SK-N-SH (cell line): ENCODE measurements around the gene ASCC3. TPM values are rescaled to one million over a fixed set of nuclear protein-coding genes. Genes with fewer than 3 reads are reported as not detected.
A peak's percentile ranks its signal among the peaks of the same experiment; 100 is the strongest.

Source experiments
- CTCF ChIA-PET: fragments of 300-600, 350-600 bp; formaldehyde crosslinking; extraction: SDS; loops from one replicate; lab custom pipeline; 2021; lab: Yijun Ruan, JAX
- POLR2A ChIA-PET: fragments of 350-600 bp; sonication (Branson Sonifier 250); formaldehyde crosslinking; extraction: SDS; loops from one replicate; lab custom pipeline; 2020; ENCODE audit warnings: antibody characterized with exemption, inconsistent platforms; lab: Yijun Ruan, JAX
- DNase-seq: peaks from one replicate; pipeline ENCODE4 v3.0.0; 2012
- H2AFZ ChIP-seq: fragments of 200-600 bp; sonication (generic); 2 replicates; pipeline ENCODE4 v1.8.1; 2016; ENCODE audit warnings: antibody characterized with exemption, mild to moderate bottlenecking, low read depth
- H3F3A ChIP-seq: fragments of 200-600 bp; sonication (generic); replicated peaks from 2 replicates; pipeline ENCODE3; 2016; ENCODE audit warnings: antibody characterized with exemption, mild to moderate bottlenecking; ENCODE audit not compliant: insufficient read depth
- H3K27ac ChIP-seq, 2 experiments: fragments of 200-500 bp in 1 of 2; fragments of 200-600 bp in 1 of 2; sonication (Bioruptor generic) in 1 of 2; sonication (generic), shearing (Covaris generic) in 1 of 2; 2 replicates each; pipeline versions ENCODE4 v1.5.1 to v1.6.1; 2014 to 2016; ENCODE audit warnings: low read depth in 2 of 2, inconsistent platforms in 1 of 2, low read length in 1 of 2, mild to moderate bottlenecking in 1 of 2, mixed read lengths in 1 of 2
- H3K27me3 ChIP-seq: fragments of 200-600 bp; sonication (generic), shearing (Covaris generic); 2 replicates; pipeline ENCODE4 v1.6.1; 2016; ENCODE audit warnings: mixed run types; ENCODE audit not compliant: insufficient read depth
- H3K36me3 ChIP-seq, 2 experiments: fragments of 200-500 bp in 1 of 2; fragments of 200-600 bp in 1 of 2; sonication (Bioruptor generic) in 1 of 2; sonication (generic) in 1 of 2; replicated peaks in 1 of 2; 2 replicates each; pipeline versions ENCODE3 to v1.5.1; 2014 to 2016; ENCODE audit warnings: low read length in 1 of 2, mild to moderate bottlenecking in 1 of 2; ENCODE audit not compliant: insufficient read depth in 2 of 2, control insufficient read depth in 1 of 2
- H3K4me1 ChIP-seq, 2 experiments: fragments of 200-500 bp in 1 of 2; fragments of 200-600 bp in 1 of 2; sonication (Bioruptor generic) in 1 of 2; sonication (generic), shearing (Covaris generic) in 1 of 2; 2 replicates each; pipeline versions ENCODE4 v1.5.1 to v1.6.1; 2014 to 2016; ENCODE audit warnings: low read depth in 1 of 2, low read length in 1 of 2, mixed run types in 1 of 2; ENCODE audit not compliant: insufficient read depth in 2 of 2, control insufficient read depth in 1 of 2
- H3K4me2 ChIP-seq: fragments of 200-600 bp; sonication (generic), shearing (Covaris generic); 2 replicates; pipeline ENCODE4 v1.6.1; 2017; ENCODE audit warnings: mixed run types
- H3K4me3 ChIP-seq, 2 experiments: fragments of 200-500 bp in 1 of 2; fragments of 200-600 bp in 1 of 2; sonication (Bioruptor generic) in 1 of 2; sonication (generic), shearing (Covaris generic) in 1 of 2; 2 replicates each; pipeline versions ENCODE4 v1.5.1 to v1.8.1; 2014 to 2016; ENCODE audit warnings: low read depth in 2 of 2, inconsistent platforms in 1 of 2, low read length in 1 of 2, mild to moderate bottlenecking in 1 of 2, mixed read lengths in 1 of 2, moderate library complexity in 1 of 2
- H3K79me2 ChIP-seq: fragments of 200-600 bp; sonication (generic); 2 replicates; pipeline ENCODE4 v1.8.1; 2017; ENCODE audit warnings: mild to moderate bottlenecking; ENCODE audit not compliant: insufficient read depth
- H3K9ac ChIP-seq: fragments of 200-600 bp; sonication (generic); 2 replicates; pipeline ENCODE4 v1.6.1; 2017; ENCODE audit warnings: mixed run types
- H3K9me2 ChIP-seq: fragments of 200-600 bp; sonication (generic); 2 replicates; pipeline ENCODE4 v1.6.1; 2017; ENCODE audit warnings: mixed run types
- H3K9me3 ChIP-seq: fragments of 200-600 bp; sonication (generic); 2 replicates; pipeline ENCODE4 v1.6.1; 2017; ENCODE audit warnings: mixed run types, mild to moderate bottlenecking, moderate library complexity
- H4K20me1 ChIP-seq: fragments of 200-600 bp; sonication (generic); 2 replicates; pipeline ENCODE4 v1.6.1; 2017; ENCODE audit warnings: mild to moderate bottlenecking, mixed run types; ENCODE audit not compliant: insufficient read depth
- IRF3 ChIP-seq: fragments of 150-350 bp; IDR thresholded peaks from 2 replicates; pipeline ENCODE4 v1.6.1; 2016; ENCODE audit warnings: mild to moderate bottlenecking, low read depth, low read length
- NRF1 ChIP-seq: IDR thresholded peaks from 2 replicates; pipeline ENCODE4 v1.6.1; 2012; ENCODE audit warnings: low read depth, mild to moderate bottlenecking, low read length
- RCOR1 ChIP-seq: fragments of 150-350 bp; IDR thresholded peaks from 2 replicates; pipeline ENCODE4 v1.6.1; 2017; ENCODE audit warnings: antibody characterized with exemption, low read length
- RXRA ChIP-seq: IDR thresholded peaks from 2 replicates; pipeline ENCODE4 v1.4.0; 2012; ENCODE audit warnings: low read depth, mild to moderate bottlenecking, borderline replicate concordance
- SIN3A ChIP-seq: IDR thresholded peaks from 2 replicates; pipeline ENCODE4 v1.6.1; 2012; ENCODE audit warnings: low read depth, mild to moderate bottlenecking, low read length, moderate library complexity, borderline replicate concordance
- SMC3 ChIP-seq: IDR thresholded peaks from 2 replicates; pipeline ENCODE4 v1.6.1; 2012; ENCODE audit warnings: low read depth, low read length, improper control_type of control experiment
- TCF12 ChIP-seq: IDR thresholded peaks from 2 replicates; pipeline ENCODE4 v1.4.0; 2012
- USF1 ChIP-seq: IDR thresholded peaks from 2 replicates; pipeline ENCODE4 v1.4.0; 2012; ENCODE audit warnings: low read depth, borderline replicate concordance
- ZBTB33 ChIP-seq: IDR thresholded peaks from 2 replicates; pipeline ENCODE4 v1.4.0; 2012; ENCODE audit warnings: low read depth, borderline replicate concordance
- WGBS: methylation state at CpG from one replicate; pipeline ENCODE4 v1.1.6; 2017; ENCODE audit warnings: low lambda C conversion rate; 5-methylcytosine and 5-hydroxymethylcytosine counted together
- polyA plus RNA-seq, 3 experiments: library from polyadenylated mRNA; depleted of rRNA; stranded (reverse); fragments of >200 nt; gene quantifications; 2 replicates each; pipeline ENCODE4 v1.2.3, GENCODE V29; 2012
- TF ChIP-seq, protein P1 (sequence below): IDR thresholded peaks from 2 replicates; pipeline ENCODE4 v1.6.1; 2012; ENCODE audit warnings: mild to moderate bottlenecking, low read depth, low read length, moderate library complexity
- TF ChIP-seq, protein P2 (sequence below): fragments of 200-600 bp; sonication (generic); IDR thresholded peaks from 2 replicates; pipeline ENCODE4 v1.6.1; 2017; ENCODE audit warnings: antibody characterized with exemption, mild to moderate bottlenecking, moderate library complexity
- TF ChIP-seq, protein P3 (sequence below): fragments of 150-350 bp; IDR thresholded peaks from 2 replicates; pipeline ENCODE4 v1.6.1; 2017; ENCODE audit warnings: antibody characterized with exemption, low read length, low read depth, borderline replicate concordance

ASCC3 gene
- polyA plus RNA-seq, 1 of the 3 experiments (the other 2 are of a cell fraction) = 17.9 TPM

- CTCF ChIA-PET = no interaction called here
- peak; percentile 7 for DNase-seq
Observed at GRCh38 chr6:100573166-100573565, 308.0 kb downstream of the ASCC3 start.

DNA sequence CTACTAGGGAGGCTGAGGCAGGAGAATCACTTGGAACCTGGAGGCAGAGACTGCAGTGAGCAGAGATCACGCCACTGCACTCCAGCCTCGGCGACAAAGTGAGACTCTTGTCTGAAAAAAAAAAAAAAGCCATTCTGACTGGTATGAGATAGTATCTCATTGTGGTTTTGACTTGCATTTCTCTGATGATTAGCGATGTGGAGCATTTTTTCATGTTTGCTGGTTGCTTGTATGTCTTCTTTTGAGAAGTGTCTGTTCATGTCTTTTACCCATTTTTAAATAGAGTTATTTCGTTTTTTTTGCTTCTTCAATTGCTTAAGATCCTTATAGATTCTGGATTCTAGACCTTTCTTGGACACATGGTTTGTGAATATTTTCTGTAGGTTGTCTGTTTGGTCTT, 312.9 kb downstream of the ASCC3 start:
- POLR2A ChIA-PET = no interaction called here
- H3K4me1 ChIP-seq = no peaks in the 10 kb centered on the region
- WGBS = 91% methylated on average over 5 of the region's 5 CpGs
- H3K9me3 ChIP-seq = no peaks in the 10 kb centered on the region
- H3K36me3 ChIP-seq = peaks cover 17 to 30% of the 10 kb centered on the region in 2 experiments
- H2AFZ ChIP-seq = no peak overlapping the region
- no peaks in the 10 kb centered on the region for H3K27me3 ChIP-seq
- DNase-seq = no peak
- no peak overlapping the region for H3K4me3 ChIP-seq
- no peaks in the 10 kb centered on the region; the same call in 1 of the 2 replicates for H3K9me2 ChIP-seq
- H3K9ac ChIP-seq = no peak overlapping the region
- no peaks in the 10 kb centered on the region for H3K79me2 ChIP-seq
- H3K27ac ChIP-seq = no peak overlapping the region
- CTCF ChIA-PET = no interaction called here
- H3K4me2 ChIP-seq = no peak overlapping the region
- H3F3A ChIP-seq = peaks cover 3% of the 10 kb centered on the region
- H4K20me1 ChIP-seq = no peaks in the 10 kb centered on the region
- no peak for TF ChIP-seq RXRA
- TF ChIP-seq, protein P1, sequence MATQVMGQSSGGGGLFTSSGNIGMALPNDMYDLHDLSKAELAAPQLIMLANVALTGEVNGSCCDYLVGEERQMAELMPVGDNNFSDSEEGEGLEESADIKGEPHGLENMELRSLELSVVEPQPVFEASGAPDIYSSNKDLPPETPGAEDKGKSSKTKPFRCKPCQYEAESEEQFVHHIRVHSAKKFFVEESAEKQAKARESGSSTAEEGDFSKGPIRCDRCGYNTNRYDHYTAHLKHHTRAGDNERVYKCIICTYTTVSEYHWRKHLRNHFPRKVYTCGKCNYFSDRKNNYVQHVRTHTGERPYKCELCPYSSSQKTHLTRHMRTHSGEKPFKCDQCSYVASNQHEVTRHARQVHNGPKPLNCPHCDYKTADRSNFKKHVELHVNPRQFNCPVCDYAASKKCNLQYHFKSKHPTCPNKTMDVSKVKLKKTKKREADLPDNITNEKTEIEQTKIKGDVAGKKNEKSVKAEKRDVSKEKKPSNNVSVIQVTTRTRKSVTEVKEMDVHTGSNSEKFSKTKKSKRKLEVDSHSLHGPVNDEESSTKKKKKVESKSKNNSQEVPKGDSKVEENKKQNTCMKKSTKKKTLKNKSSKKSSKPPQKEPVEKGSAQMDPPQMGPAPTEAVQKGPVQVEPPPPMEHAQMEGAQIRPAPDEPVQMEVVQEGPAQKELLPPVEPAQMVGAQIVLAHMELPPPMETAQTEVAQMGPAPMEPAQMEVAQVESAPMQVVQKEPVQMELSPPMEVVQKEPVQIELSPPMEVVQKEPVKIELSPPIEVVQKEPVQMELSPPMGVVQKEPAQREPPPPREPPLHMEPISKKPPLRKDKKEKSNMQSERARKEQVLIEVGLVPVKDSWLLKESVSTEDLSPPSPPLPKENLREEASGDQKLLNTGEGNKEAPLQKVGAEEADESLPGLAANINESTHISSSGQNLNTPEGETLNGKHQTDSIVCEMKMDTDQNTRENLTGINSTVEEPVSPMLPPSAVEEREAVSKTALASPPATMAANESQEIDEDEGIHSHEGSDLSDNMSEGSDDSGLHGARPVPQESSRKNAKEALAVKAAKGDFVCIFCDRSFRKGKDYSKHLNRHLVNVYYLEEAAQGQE = no peak
- TF ChIP-seq SIN3A = no peak
- TF ChIP-seq USF1 = no peak
- TF ChIP-seq IRF3 = no peak
- TF ChIP-seq NRF1 = no peak
- no peak for TF ChIP-seq RCOR1
- no peak for TF ChIP-seq TCF12
- TF ChIP-seq ZBTB33 = no peak

More at GRCh38 chr6:100573166-100573565, 308.0 kb downstream of the ASCC3 start:
- H3K9me2 ChIP-seq = no peaks in the 10 kb centered on the region
- POLR2A ChIA-PET = no interaction called here
- H3K27me3 ChIP-seq = no peaks in the 10 kb centered on the region
- H3K9me3 ChIP-seq = no peaks in the 10 kb centered on the region
- peaks cover 4% of the 10 kb centered on the region for H3F3A ChIP-seq
- 0 out of 2 replicates have a peak, but pooled peaks have one; percentile 16 for TF ChIP-seq SMC3
- TF ChIP-seq, protein P2, sequence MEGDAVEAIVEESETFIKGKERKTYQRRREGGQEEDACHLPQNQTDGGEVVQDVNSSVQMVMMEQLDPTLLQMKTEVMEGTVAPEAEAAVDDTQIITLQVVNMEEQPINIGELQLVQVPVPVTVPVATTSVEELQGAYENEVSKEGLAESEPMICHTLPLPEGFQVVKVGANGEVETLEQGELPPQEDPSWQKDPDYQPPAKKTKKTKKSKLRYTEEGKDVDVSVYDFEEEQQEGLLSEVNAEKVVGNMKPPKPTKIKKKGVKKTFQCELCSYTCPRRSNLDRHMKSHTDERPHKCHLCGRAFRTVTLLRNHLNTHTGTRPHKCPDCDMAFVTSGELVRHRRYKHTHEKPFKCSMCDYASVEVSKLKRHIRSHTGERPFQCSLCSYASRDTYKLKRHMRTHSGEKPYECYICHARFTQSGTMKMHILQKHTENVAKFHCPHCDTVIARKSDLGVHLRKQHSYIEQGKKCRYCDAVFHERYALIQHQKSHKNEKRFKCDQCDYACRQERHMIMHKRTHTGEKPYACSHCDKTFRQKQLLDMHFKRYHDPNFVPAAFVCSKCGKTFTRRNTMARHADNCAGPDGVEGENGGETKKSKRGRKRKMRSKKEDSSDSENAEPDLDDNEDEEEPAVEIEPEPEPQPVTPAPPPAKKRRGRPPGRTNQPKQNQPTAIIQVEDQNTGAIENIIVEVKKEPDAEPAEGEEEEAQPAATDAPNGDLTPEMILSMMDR = peak; percentile 57
- TF ChIP-seq, protein P3, sequence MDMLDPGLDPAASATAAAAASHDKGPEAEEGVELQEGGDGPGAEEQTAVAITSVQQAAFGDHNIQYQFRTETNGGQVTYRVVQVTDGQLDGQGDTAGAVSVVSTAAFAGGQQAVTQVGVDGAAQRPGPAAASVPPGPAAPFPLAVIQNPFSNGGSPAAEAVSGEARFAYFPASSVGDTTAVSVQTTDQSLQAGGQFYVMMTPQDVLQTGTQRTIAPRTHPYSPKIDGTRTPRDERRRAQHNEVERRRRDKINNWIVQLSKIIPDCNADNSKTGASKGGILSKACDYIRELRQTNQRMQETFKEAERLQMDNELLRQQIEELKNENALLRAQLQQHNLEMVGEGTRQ = no peak
- no peak overlapping the region for H2AFZ ChIP-seq
- H3K4me1 ChIP-seq = no peaks in the 10 kb centered on the region
- H3K4me3 ChIP-seq = no peak overlapping the region
- H4K20me1 ChIP-seq = no peaks in the 10 kb centered on the region
- no peaks in the 10 kb centered on the region for H3K79me2 ChIP-seq
- H3K27ac ChIP-seq = no peak overlapping the region
- H3K9ac ChIP-seq = no peak overlapping the region
- peaks cover 17 to 26% of the 10 kb centered on the region in 2 experiments for H3K36me3 ChIP-seq
- no peak overlapping the region for H3K4me2 ChIP-seq
